ENCODE data around the gene MICAL2. TPM values are rescaled to one million over a fixed set of nuclear protein-coding genes. Genes with fewer than 3 reads are reported as not detected.

MICAL2 gene
- total and polyA plus RNA-seq, 2 of the 13 experiments (the other 11 are each of a cell fraction or from before 2014, with no cell fraction given): 0.78 to 1.1 TPM

DNA sequence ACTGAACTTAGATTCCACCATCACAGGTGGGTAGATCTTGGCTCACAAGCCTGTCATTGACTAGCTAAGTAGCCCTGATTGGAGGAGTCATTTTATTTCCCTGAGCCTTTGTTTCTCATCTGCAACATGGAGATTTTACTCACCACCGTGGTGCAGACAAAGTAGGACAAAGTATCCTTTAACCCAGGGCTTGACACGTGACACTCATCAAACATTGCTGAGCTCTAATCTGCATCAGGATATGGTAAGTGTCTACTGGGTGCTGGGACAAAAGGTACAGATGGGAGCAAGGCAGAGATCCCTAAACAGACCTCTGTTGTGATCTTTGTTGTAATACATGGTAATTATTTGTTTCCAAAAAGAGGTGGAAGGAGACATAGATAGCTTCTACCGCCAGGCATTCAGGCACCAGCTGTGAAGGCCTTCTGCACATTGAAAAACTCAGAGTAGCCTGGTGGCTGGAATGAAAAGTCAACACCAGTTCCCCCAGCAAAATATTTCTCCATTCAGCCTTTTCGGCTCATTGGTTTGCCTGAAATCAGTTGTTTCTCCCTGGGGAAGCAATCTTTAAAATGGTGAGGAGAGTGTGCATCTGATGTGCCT is 18.3 kb upstream of the MICAL2 start:
- H2AFZ ChIP-seq (ENCODE audit: low read length): peak overlapping the region; percentile 56
- BruUV-seq (replicated peaks): no TSS peak
- CTCF ChIA-PET (ENCODE audit: low intra/inter-chr PET ratio, low total read pairs): no interaction called here
- peak overlapping the region; percentile 65 for H3K4me2 ChIP-seq (ENCODE audit: low read depth, low read length)
- POLR2A ChIA-PET: interaction anchor here (1.1 kb wide), 2 partner anchors 25 to 156 kb away, joined by 3 to 9 read pairs; no protein-coding TSS in a partner anchor
- TF ChIP-seq, protein P1, sequence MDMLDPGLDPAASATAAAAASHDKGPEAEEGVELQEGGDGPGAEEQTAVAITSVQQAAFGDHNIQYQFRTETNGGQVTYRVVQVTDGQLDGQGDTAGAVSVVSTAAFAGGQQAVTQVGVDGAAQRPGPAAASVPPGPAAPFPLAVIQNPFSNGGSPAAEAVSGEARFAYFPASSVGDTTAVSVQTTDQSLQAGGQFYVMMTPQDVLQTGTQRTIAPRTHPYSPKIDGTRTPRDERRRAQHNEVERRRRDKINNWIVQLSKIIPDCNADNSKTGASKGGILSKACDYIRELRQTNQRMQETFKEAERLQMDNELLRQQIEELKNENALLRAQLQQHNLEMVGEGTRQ (IDR thresholded peaks at IDR 0.05; ENCODE audit: low read depth, low read length): peak; percentile 45
- TF ChIP-seq, protein P1 (CRISPR knock-in tag; IDR thresholded peaks at IDR 0.05; ENCODE audit: borderline replicate concordance): peak; percentile 54; the same call in 1 of the 2 replicates
- TF ChIP-seq ZNF556 (CRISPR knock-in tag; IDR thresholded peaks at IDR 0.05; ENCODE audit: borderline replicate concordance) (0 out of 2 replicates have a peak, but pooled peaks have one; percentile 10), ARNTL (CRISPR knock-in tag; IDR thresholded peaks at IDR 0.05) (0 out of 2 replicates have a peak, but pooled peaks have one; percentile 42), GABPB1 (CRISPR knock-in tag; IDR thresholded peaks at IDR 0.05) (no peak), ZNF12 (CRISPR knock-in tag; IDR thresholded peaks at IDR 0.05) (peak; percentile 92), RAD51 (IDR thresholded peaks at IDR 0.05; ENCODE audit: borderline replicate concordance) (peak; percentile 28; the same call in 1 of the 2 replicates), TEAD3 (CRISPR knock-in tag; optimal IDR thresholded peaks at IDR 0.05; ENCODE audit: borderline replicate concordance) (peak; percentile 44)
- TF ChIP-seq, protein P2, sequence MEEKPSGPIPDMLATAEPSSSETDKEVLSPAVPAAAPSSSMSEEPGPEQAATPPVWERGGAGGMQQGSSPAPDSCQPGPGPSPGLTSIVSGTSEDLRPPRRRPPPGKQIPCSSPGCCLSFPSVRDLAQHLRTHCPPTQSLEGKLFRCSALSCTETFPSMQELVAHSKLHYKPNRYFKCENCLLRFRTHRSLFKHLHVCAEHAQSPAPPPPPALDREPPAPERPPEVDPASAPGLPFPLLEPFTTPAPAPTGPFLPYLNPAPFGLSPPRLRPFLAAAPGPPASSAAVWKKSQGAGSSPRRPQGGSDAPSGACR (CRISPR knock-in tag; IDR thresholded peaks at IDR 0.05): no peak
- intact Hi-C loops (cut with micrococcal nuclease; ENCODE audit: unreplicated experiment): no loop called here
- H3K4me1 ChIP-seq (ENCODE audit: insufficient read depth, low read length): peaks cover 59% of the 10 kb centered on the region
- DNase-seq (ENCODE audit: low spot score): peak; percentile 44
- H3K27me3 ChIP-seq (ENCODE audit: control insufficient read depth in 1 of 2, insufficient read depth in 2 of 2, low read length in 2 of 2): no peaks in the 10 kb centered on the region
- no peaks in the 10 kb centered on the region for H4K20me1 ChIP-seq (ENCODE audit: insufficient read depth, low read length)
- H3K27ac ChIP-seq (ENCODE audit: extremely low read length, insufficient read depth, low read length): no peak overlapping the region
- no peaks in the 10 kb centered on the region for H3K36me3 ChIP-seq (replicated peaks in 1 of 2; ENCODE audit: control insufficient read depth in 1 of 2, insufficient read depth in 2 of 2, low read length in 2 of 2)
- H3K9me3 ChIP-seq (ENCODE audit: low read length): no peaks in the 10 kb centered on the region
- in situ Hi-C loops (cut with HindIII; ENCODE audit: extremely low pct_ligation_motif_present, low pct_unique_long_range_greater_than_20kb): no loop called here
- FAIRE-seq: peak; percentile 74
- H3K4me3 ChIP-seq (replicated peaks in 1 of 3; ENCODE audit: insufficient read depth in 1 of 3, low read depth in 2 of 3, low read length in 3 of 3): peak overlapping the region in 1 of 3 experiments; percentile 7; a peak in 1 of 6 replicates
- H3K9ac ChIP-seq (ENCODE audit: insufficient read depth, low read depth, low read length): no peak overlapping the region
- H3K79me2 ChIP-seq (ENCODE audit: insufficient read depth, low read length): no peaks in the 10 kb centered on the region
- WGBS (ENCODE audit: low lambda C conversion rate): 2% methylated on average over 4 of the region's 4 CpGs
- ATAC-seq: peak; percentile 75
